ENCODE results near the gene OR2V2.

OR2V2 gene

GRCh38 chr5:181133610-181134231, 13.7 kb upstream of the OR2V2 start:
- H3K4me1 ChIP-seq (ENCODE audit: control insufficient read depth, low read length), result no peaks in the 10 kb centered on the region
- no peaks in the 10 kb centered on the region for H4K20me1 ChIP-seq (ENCODE audit: control insufficient read depth, insufficient read depth, low read depth, low read length)
- H3K27ac ChIP-seq (ENCODE audit: low read depth, low read length), result no peak overlapping the region

DNA sequence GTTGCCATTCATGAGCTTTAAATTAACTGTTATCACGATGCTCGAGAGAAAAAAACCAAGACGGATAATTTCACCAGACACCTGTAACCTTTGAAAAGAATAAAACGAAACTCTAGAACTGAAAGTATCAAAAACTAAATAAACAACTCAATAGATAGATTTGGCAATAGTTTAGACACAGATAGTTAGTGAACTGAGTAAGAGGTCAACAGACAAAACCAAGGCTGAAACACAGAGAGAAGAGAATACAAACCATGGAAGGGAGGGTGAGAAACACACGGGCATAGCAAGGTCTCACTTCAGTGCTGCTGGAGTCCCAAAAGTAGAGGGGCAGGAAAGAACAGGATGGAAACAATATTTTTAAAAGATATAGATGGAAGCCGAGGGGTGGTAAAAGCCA, 13.1 kb upstream of the OR2V2 start:
- Histone ChIP-seq H3F3A (ENCODE audit: control insufficient read depth, insufficient read depth) (no peaks in the 10 kb centered on the region), H3K4me3 (ENCODE audit: low read length) (no peak overlapping the region), H3K9me2 (replicated peaks; ENCODE audit: control insufficient read depth, low read length) (no peaks in the 10 kb centered on the region), H3K27ac (ENCODE audit: low read depth, low read length) (no peak overlapping the region), H3K9me3 (ENCODE audit: control insufficient read depth, insufficient read depth, low read length) (no peaks in the 10 kb centered on the region), H3K27me3 (ENCODE audit: control insufficient read depth, low read length) (peaks cover 11% of the 10 kb centered on the region), H3K79me2 (ENCODE audit: control insufficient read depth, low read length) (no peaks in the 10 kb centered on the region), H3K4me1 (ENCODE audit: control insufficient read depth, low read length) (no peaks in the 10 kb centered on the region), H3K4me2 (ENCODE audit: low read length) (no peak overlapping the region), H3K36me3 (ENCODE audit: control insufficient read depth, low read length) (no peaks in the 10 kb centered on the region), H4K20me1 (ENCODE audit: control insufficient read depth, insufficient read depth, low read depth, low read length) (no peaks in the 10 kb centered on the region)
- TF ChIP-seq CTCF (IDR thresholded peaks at IDR 0.05; ENCODE audit: low read depth, low read length, poor library complexity, severe bottlenecking) (no peak), EZH2phosphoT487 (IDR thresholded peaks at IDR 0.05; ENCODE audit: borderline replicate concordance, low read length) (no peak)

More at GRCh38 chr5:181133610-181134231, 13.7 kb upstream of the OR2V2 start:
- Histone ChIP-seq H3K9me3 (ENCODE audit: control insufficient read depth, insufficient read depth, low read length) (no peaks in the 10 kb centered on the region), H3K36me3 (ENCODE audit: control insufficient read depth, low read length) (no peaks in the 10 kb centered on the region), H3K79me2 (ENCODE audit: control insufficient read depth, low read length) (no peaks in the 10 kb centered on the region), H3F3A (ENCODE audit: control insufficient read depth, insufficient read depth) (no peaks in the 10 kb centered on the region), H3K27me3 (ENCODE audit: control insufficient read depth, low read length) (peaks cover 11% of the 10 kb centered on the region), H3K4me2 (ENCODE audit: low read length) (no peak overlapping the region), H3K9me2 (replicated peaks; ENCODE audit: control insufficient read depth, low read length) (no peaks in the 10 kb centered on the region), H3K4me3 (ENCODE audit: low read length) (no peak overlapping the region)
- no peak for TF ChIP-seq EZH2phosphoT487 (IDR thresholded peaks at IDR 0.05; ENCODE audit: borderline replicate concordance, low read length)
- TF ChIP-seq CTCF (IDR thresholded peaks at IDR 0.05; ENCODE audit: low read depth, low read length, poor library complexity, severe bottlenecking), result no peak

DNA sequence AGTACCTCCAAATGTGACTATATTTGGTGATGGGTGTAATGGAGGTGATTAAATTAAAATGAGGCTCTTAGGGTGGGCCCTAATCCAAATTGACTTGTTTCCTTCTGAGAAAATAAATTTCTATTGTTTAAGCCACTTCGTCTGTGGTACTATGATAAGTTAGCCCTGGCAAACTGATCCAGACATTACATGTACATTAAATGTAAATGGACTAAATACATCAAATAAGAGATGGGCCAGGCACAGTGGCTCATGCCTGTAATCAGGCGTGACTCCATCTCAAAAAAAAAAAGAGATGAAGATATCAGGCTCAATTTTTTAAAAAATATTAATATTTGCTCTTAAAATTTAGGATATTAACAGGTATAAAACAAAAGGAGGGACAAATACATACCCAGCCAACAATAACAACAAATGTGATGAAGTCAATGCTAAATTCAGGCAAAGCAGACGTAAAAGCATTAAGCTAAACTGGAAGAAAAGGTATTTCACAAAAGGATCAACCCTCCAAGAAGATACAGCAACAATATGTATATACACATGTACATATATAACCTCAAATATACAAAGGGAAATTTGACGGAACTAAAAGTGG, 10.9 kb upstream of the OR2V2 start:
- no peak overlapping the region for H3K27ac ChIP-seq (ENCODE audit: low read depth, low read length)
- no peak overlapping the region for H3K4me3 ChIP-seq (ENCODE audit: low read length)
- no peak overlapping the region for H3K4me2 ChIP-seq (ENCODE audit: low read length)
- no peaks in the 10 kb centered on the region for H3K36me3 ChIP-seq (ENCODE audit: control insufficient read depth, low read length)
- H3K9me2 ChIP-seq (replicated peaks; ENCODE audit: control insufficient read depth, low read length), result no peaks in the 10 kb centered on the region
- H4K20me1 ChIP-seq (ENCODE audit: control insufficient read depth, insufficient read depth, low read depth, low read length), result no peaks in the 10 kb centered on the region
- no peaks in the 10 kb centered on the region for H3K79me2 ChIP-seq (ENCODE audit: control insufficient read depth, low read length)
- H3K27me3 ChIP-seq (ENCODE audit: control insufficient read depth, low read length), result peaks cover 7% of the 10 kb centered on the region
- H3K4me1 ChIP-seq (ENCODE audit: control insufficient read depth, low read length), result no peaks in the 10 kb centered on the region
- no peak for TF ChIP-seq EZH2phosphoT487 (IDR thresholded peaks at IDR 0.05; ENCODE audit: borderline replicate concordance, low read length)
- no peaks in the 10 kb centered on the region for H3F3A ChIP-seq (ENCODE audit: control insufficient read depth, insufficient read depth)
- no peaks in the 10 kb centered on the region for H3K9me3 ChIP-seq (ENCODE audit: control insufficient read depth, insufficient read depth, low read length)

DNA sequence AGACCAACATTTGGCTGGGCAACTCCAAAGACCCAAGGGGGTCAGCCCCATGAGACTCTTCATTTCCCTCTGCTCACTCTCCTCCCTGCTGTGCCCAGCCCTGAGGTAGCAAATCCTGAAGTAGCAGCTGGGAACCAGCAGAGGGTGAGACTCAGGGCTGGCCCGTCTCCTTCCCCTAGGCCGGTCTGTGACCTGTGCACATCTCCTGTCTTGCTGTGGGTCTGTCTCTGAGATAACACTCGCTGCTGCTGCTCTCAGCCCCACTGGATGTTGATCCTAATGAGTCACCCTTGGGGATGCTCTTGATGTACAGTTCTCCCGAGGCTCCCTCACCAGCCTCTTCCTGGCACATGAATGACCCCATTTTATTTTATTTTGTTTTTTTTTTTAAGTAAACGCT, 9.1 kb upstream of the OR2V2 start:
- TF ChIP-seq CTCF (IDR thresholded peaks at IDR 0.05; ENCODE audit: low read depth, low read length, poor library complexity, severe bottlenecking) (no peak), EZH2phosphoT487 (IDR thresholded peaks at IDR 0.05; ENCODE audit: borderline replicate concordance, low read length) (no peak)
- Histone ChIP-seq H3K4me3 (ENCODE audit: low read length) (no peak overlapping the region), H3K4me2 (ENCODE audit: low read length) (no peak overlapping the region), H3F3A (ENCODE audit: control insufficient read depth, insufficient read depth) (no peaks in the 10 kb centered on the region), H3K27me3 (ENCODE audit: control insufficient read depth, low read length) (peaks cover 6% of the 10 kb centered on the region), H3K9me3 (ENCODE audit: control insufficient read depth, insufficient read depth, low read length) (no peaks in the 10 kb centered on the region), H3K9me2 (replicated peaks; ENCODE audit: control insufficient read depth, low read length) (no peaks in the 10 kb centered on the region), H3K27ac (ENCODE audit: low read depth, low read length) (no peak overlapping the region), H3K36me3 (ENCODE audit: control insufficient read depth, low read length) (no peaks in the 10 kb centered on the region), H3K79me2 (ENCODE audit: control insufficient read depth, low read length) (no peaks in the 10 kb centered on the region), H3K4me1 (ENCODE audit: control insufficient read depth, low read length) (no peaks in the 10 kb centered on the region), H4K20me1 (ENCODE audit: control insufficient read depth, insufficient read depth, low read depth, low read length) (no peaks in the 10 kb centered on the region)

Measured in DOHH2 (cell line).